GM21717 (cell line): ENCODE data around the gene FOXP1.

ENCODE experiments used
- ATAC-seq: cut with Tn5 transposase; IDR thresholded peaks from one replicate; pipeline ENCODE4 v1.9.1; 2021; ENCODE audit warnings: mild to moderate bottlenecking, moderate library complexity; ENCODE audit not compliant: unreplicated experiment

Gene FOXP1

GRCh38 chr3:71072986-71073385, 510.5 kb downstream of the FOXP1 start:
- no peak for ATAC-seq

GRCh38 chr3:71072287-71072686, 511.2 kb downstream of the FOXP1 start:
- no peak for ATAC-seq

GRCh38 chr3:71070497-71071463, 512.7 kb downstream of the FOXP1 start:
- ATAC-seq, result no peak

- ATAC-seq, result no peak
These were observed 513.7 kb downstream of the FOXP1 start for GRCh38 chr3:71069797-71070196.

GRCh38 chr3:71067977-71068654, 515.4 kb downstream of the FOXP1 start:
- ATAC-seq, result no peak

GRCh38 chr3:71066849-71067261, 516.7 kb downstream of the FOXP1 start:
- no peak for ATAC-seq

GRCh38 chr3:71066356-71066755, 517.2 kb downstream of the FOXP1 start:
- no peak for ATAC-seq

GRCh38 chr3:71065764-71066013, 517.8 kb downstream of the FOXP1 start:
- no peak for ATAC-seq

- ATAC-seq, result no peak
These were observed 518.4 kb downstream of the FOXP1 start for GRCh38 chr3:71064956-71065763.

GRCh38 chr3:71064291-71064955, 519.1 kb downstream of the FOXP1 start:
- ATAC-seq, result no peak

- ATAC-seq, result no peak
These were observed 519.7 kb downstream of the FOXP1 start for GRCh38 chr3:71063773-71064290.

GRCh38 chr3:71062952-71063772, 520.4 kb downstream of the FOXP1 start:
- ATAC-seq, result no peak

GRCh38 chr3:71062037-71062932, 521.2 kb downstream of the FOXP1 start:
- no peak for ATAC-seq

GRCh38 chr3:71061581-71061980, 521.9 kb downstream of the FOXP1 start:
- no peak for ATAC-seq

GRCh38 chr3:71061037-71061436, 522.5 kb downstream of the FOXP1 start:
- no peak for ATAC-seq

GRCh38 chr3:71060536-71060935, 523.0 kb downstream of the FOXP1 start:
- no peak for ATAC-seq

- no peak for ATAC-seq
These were observed 526.0 kb downstream of the FOXP1 start for GRCh38 chr3:71057526-71057894.

GRCh38 chr3:71056327-71056726, 527.2 kb downstream of the FOXP1 start:
- no peak for ATAC-seq
